Measurements from ENCODE around the gene KNL1. TPM values are rescaled to one million over a fixed set of nuclear protein-coding genes. Genes with fewer than 3 reads are reported as not detected.

The KNL1 gene
- 16.1 and 1,870 TPM in 2 replicates for total RNA-seq (2014; rRNA removed; shearing (Covaris generic); ENCODE audit: low replicate concordance)

GRCh38 chr15:40593588-40594428 is at the start of gene KNL1:
Gene KNL1 (plus strand): TSS chr15:40594249. CDS start chr15:40602932, 8,683 bp downstream.
- H3K4me3 ChIP-seq, result peak within 1 kb of the TSS; percentile 91
- H3K9me3 ChIP-seq, result no peaks in the 10 kb centered on the region
- no peaks in the 10 kb centered on the region; the same call in 1 of the 2 replicates for H3K36me3 ChIP-seq
- peak; percentile 83 for DNase-seq
- no peaks in the 10 kb centered on the region for H3K27me3 ChIP-seq

- no peaks in the 10 kb centered on the region for H3K9me3 ChIP-seq
- H3K4me3 ChIP-seq, result no peak overlapping the region
- no peak for DNase-seq
- no peaks in the 10 kb centered on the region for H3K36me3 ChIP-seq
- no peaks in the 10 kb centered on the region for H3K27me3 ChIP-seq
Observed at GRCh38 chr15:40545457-40545856, 48.6 kb upstream of the KNL1 start.

GRCh38 chr15:40548610-40549009 is 45.4 kb upstream of the KNL1 start:
- no peaks in the 10 kb centered on the region for H3K9me3 ChIP-seq
- no peak overlapping the region for H3K4me3 ChIP-seq
- H3K36me3 ChIP-seq, result no peaks in the 10 kb centered on the region
- no peak for DNase-seq
- no peaks in the 10 kb centered on the region for H3K27me3 ChIP-seq

GRCh38 chr15:40549894-40550293 is 44.2 kb upstream of the KNL1 start:
- Histone ChIP-seq H3K27me3 (no peaks in the 10 kb centered on the region), H3K4me3 (no peak overlapping the region), H3K9me3 (no peaks in the 10 kb centered on the region), H3K36me3 (no peaks in the 10 kb centered on the region)
- no peak for DNase-seq

- Histone ChIP-seq H3K36me3 (no peaks in the 10 kb centered on the region), H3K4me3 (no peak overlapping the region), H3K27me3 (no peaks in the 10 kb centered on the region), H3K9me3 (no peaks in the 10 kb centered on the region)
- DNase-seq, result no peak
Observed at GRCh38 chr15:40550341-40551037, 43.6 kb upstream of the KNL1 start.

GRCh38 chr15:40554161-40554525 is 39.9 kb upstream of the KNL1 start:
- no peak overlapping the region for H3K4me3 ChIP-seq

GRCh38 chr15:40555876-40556275 is 38.2 kb upstream of the KNL1 start:
- Histone ChIP-seq H3K27me3 (no peaks in the 10 kb centered on the region), H3K36me3 (no peaks in the 10 kb centered on the region), H3K9me3 (no peaks in the 10 kb centered on the region), H3K4me3 (no peak overlapping the region)
- DNase-seq, result no peak

More at GRCh38 chr15:40554161-40554525, 39.9 kb upstream of the KNL1 start:
- H3K27me3 ChIP-seq, result no peaks in the 10 kb centered on the region
- no peak for DNase-seq
- H3K36me3 ChIP-seq, result no peaks in the 10 kb centered on the region
- no peaks in the 10 kb centered on the region for H3K9me3 ChIP-seq

- no peak for DNase-seq
- Histone ChIP-seq H3K27me3 (no peaks in the 10 kb centered on the region), H3K4me3 (no peak overlapping the region), H3K9me3 (no peaks in the 10 kb centered on the region), H3K36me3 (0 out of 2 replicates have a peak, but pooled peaks cover 3% of the 10 kb centered on the region)
Observed at GRCh38 chr15:40558952-40559742, 34.9 kb upstream of the KNL1 start.

GRCh38 chr15:40562691-40563090 is 31.4 kb upstream of the KNL1 start:
- Histone ChIP-seq H3K4me3 (no peak overlapping the region), H3K27me3 (no peaks in the 10 kb centered on the region), H3K36me3 (0 out of 2 replicates have a peak, but pooled peaks cover 3% of the 10 kb centered on the region), H3K9me3 (no peaks in the 10 kb centered on the region)
- DNase-seq, result no peak

GRCh38 chr15:40563426-40563825 is 30.6 kb upstream of the KNL1 start:
- DNase-seq, result no peak
- no peak overlapping the region for H3K4me3 ChIP-seq
- H3K36me3 ChIP-seq, result 0 out of 2 replicates have a peak, but pooled peaks cover 3% of the 10 kb centered on the region
- H3K9me3 ChIP-seq, result no peaks in the 10 kb centered on the region
- no peaks in the 10 kb centered on the region for H3K27me3 ChIP-seq

GRCh38 chr15:40564591-40565332 is 29.3 kb upstream of the KNL1 start, which contains the start of gene CCDC32:
Gene CCDC32 (minus strand): TSS chr15:40565042. CDS start chr15:40563015, 2,027 bp downstream.
- DNase-seq, result peak; percentile 98

GRCh38 chr15:40565333-40566238 is 28.5 kb upstream of the KNL1 start:
- no peaks in the 10 kb centered on the region for H3K27me3 ChIP-seq
- no peaks in the 10 kb centered on the region for H3K9me3 ChIP-seq
- H3K4me3 ChIP-seq, result peak overlapping the region; percentile 87
- DNase-seq, result no peak
- H3K36me3 ChIP-seq, result 0 out of 2 replicates have a peak, but pooled peaks cover 3% of the 10 kb centered on the region

More at GRCh38 chr15:40564591-40565332, 29.3 kb upstream of the KNL1 start, which contains the start of gene CCDC32:
- Histone ChIP-seq H3K27me3 (no peaks in the 10 kb centered on the region), H3K9me3 (no peaks in the 10 kb centered on the region), H3K4me3 (peak within 1 kb of the TSS; percentile 87), H3K36me3 (0 out of 2 replicates have a peak, but pooled peaks cover 3% of the 10 kb centered on the region)

GRCh38 chr15:40567111-40567510 is 26.9 kb upstream of the KNL1 start:
- no peaks in the 10 kb centered on the region for H3K27me3 ChIP-seq
- no peaks in the 10 kb centered on the region for H3K9me3 ChIP-seq
- no peak for DNase-seq
- H3K36me3 ChIP-seq, result peaks cover 6% of the 10 kb centered on the region
- no peak overlapping the region for H3K4me3 ChIP-seq

- peaks cover 14% of the 10 kb centered on the region for H3K36me3 ChIP-seq
- no peaks in the 10 kb centered on the region for H3K9me3 ChIP-seq
- peak within 1 kb of the TSS; percentile 71 for H3K4me3 ChIP-seq
- DNase-seq, result peak; percentile 94
- H3K27me3 ChIP-seq, result no peaks in the 10 kb centered on the region
Observed at GRCh38 chr15:40569129-40569953, 24.7 kb upstream of the KNL1 start, which contains the start of gene RPUSD2. Gene RPUSD2 (plus strand): TSS chr15:40569299. CDS start chr15:40569338, 39 bp downstream.
